Choroid plexus epithelial cell (primary cell): ENCODE measurements around the gene RSL1D1.
A peak's percentile ranks its signal among the peaks of the same experiment; 100 is the strongest.

Experiments used
- DNase-seq: peaks from one replicate; pipeline ENCODE4 v3.0.0-alpha.2; 2010; ENCODE audit warnings: low read depth
- H3K4me3 ChIP-seq: 2 replicates; pipeline ENCODE4 v1.5.1; 2011; ENCODE audit warnings: low read depth, mild to moderate bottlenecking, control low read depth, low read length, moderate library complexity
- CTCF ChIP-seq: conservative IDR thresholded peaks from 2 replicates; pipeline ENCODE4 v1.5.1; 2011; ENCODE audit warnings: low read depth, mild to moderate bottlenecking, control low read depth, inconsistent platforms, low read length, moderate library complexity

Gene RSL1D1

DNA sequence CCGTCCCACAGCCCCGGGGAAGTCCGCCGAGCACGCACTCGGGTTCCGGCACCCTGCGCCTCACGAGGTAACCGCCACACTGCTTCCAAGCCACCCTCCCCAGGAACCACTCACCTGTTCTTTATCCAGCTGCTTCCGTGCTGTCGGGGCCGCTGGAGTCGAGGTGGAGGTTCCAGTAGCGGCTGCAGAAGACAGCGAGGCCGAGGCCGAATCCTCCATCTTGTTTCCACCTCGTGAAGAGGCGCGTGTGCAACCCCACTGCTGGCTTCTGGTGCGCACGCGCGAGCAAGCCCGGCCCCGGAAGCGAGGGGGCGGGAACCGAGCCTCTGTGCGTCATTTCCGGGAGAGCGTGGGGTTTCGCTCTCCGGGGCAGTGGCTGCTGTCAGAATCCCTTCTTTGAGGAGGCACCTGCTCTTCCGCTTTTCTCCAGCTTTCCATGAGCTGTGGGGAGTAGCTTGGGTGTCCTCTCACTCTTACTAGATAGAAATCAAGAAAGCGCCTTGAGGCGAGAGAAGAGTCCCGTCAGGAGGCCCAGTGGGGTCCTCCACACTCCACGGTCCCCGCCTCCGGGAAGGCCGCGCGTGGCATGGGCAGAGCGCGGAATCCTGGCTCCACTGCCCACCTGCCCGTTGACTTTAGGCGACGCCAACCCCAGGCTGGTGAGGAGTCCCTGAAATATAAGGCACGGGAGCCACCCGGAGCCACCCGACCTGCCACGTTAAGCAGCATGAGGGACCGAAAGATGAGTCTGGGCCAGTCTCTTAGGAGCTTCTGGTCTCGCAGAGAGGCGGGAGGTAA lies at the start of gene RSL1D1:
TSS of gene RSL1D1 (minus strand) at position 249 of the 798 bp plus-strand sequence. CDS start at position 219, 30 bp downstream.
- peak; percentile 95 for DNase-seq
- no peak for TF ChIP-seq CTCF
- H3K4me3 ChIP-seq: peak within 1 kb of the TSS; percentile 100

DNA sequence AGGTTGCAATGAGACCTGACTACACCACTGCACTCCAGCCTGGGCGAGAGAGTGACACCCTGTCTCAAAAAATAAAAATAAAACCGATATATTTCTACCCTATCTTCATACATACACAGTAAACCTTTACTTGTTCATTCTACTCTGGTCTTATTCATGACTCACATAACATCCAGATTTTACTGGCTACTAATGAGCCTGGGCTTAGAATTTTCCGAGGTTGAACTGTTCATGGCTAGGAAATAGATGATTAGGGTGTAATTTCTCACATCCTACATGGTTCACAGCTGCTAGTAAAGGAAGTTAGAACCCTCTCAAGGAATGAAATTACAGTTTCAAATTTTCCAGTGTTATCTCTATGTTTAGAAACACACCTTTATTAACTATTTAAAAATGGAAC lies 49.7 kb upstream of the RSL1D1 start:
- no peak for DNase-seq
- TF ChIP-seq CTCF: no peak
- no peak overlapping the region for H3K4me3 ChIP-seq

DNA sequence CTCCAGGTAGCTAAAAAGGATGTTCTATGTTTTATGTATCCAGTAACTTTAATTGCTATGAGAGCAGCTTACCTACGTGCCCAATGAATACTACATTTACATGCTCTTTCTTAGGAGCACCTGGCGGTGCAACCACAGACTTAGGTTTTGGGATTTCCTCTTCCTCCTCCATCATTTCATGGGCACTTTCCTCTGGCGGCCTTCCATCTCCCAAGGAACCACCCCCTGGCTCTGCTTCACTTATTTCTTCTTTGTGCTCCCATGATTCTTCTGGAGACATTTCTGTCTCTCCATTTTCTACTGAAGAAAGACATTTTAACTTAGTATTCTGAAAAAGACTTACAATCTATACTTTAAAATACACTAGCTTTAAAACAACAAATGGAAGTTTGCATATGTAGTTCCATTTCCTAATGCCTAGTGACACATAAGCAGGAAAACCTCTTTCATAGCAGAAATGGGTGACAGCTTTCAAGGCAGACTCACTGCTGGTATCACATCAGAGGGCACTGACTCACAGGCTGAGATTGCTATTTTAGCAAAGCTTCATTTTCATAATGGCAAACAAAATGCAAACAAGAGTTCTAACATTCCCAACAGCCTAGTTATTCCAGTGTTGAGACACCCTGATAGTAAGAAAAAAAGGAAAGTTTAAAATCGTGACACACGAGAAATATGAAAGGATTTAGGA lies 45.3 kb upstream of the RSL1D1 start:
- TF ChIP-seq CTCF: no peak
- H3K4me3 ChIP-seq: no peak overlapping the region
- peak; percentile 75 for DNase-seq

GRCh38 chr16:11893571-11893970 lies 42.2 kb upstream of the RSL1D1 start:
- no peak for TF ChIP-seq CTCF
- H3K4me3 ChIP-seq: no peak overlapping the region
- DNase-seq: no peak

DNA sequence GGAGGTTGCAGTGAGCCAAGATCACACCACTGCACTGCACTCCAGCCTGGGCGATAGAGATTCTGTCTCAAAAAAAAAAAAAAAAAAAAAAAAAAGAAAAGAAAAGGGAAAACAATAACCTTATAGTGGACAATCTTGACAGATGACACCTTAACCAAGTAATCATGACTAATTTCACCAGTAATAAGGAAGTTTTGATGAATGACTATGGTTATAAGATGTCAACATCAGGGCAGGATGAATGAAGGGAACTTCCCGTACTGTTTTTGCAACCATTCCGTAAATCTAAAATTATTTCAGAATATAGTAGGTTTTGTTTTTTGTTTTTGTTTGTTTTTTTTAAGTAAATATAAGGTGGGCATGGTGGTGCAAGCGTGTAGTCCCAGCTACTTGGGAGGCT lies 41.4 kb upstream of the RSL1D1 start:
- TF ChIP-seq CTCF: no peak
- H3K4me3 ChIP-seq: no peak overlapping the region
- no peak for DNase-seq

- TF ChIP-seq CTCF: no peak
- H3K4me3 ChIP-seq: no peak overlapping the region
- no peak for DNase-seq
Measured at GRCh38 chr16:11890231-11890965, 39.1 kb upstream of the RSL1D1 start.
